Adipocyte (in vitro differentiated cells): ENCODE results near the gene CNOT2.
A peak's percentile ranks its signal among the peaks of the same experiment; 100 is the strongest.

ENCODE experiments used
- DNase-seq: peaks from one replicate; pipeline ENCODE4 v3.0.0-alpha.2; 2015; ENCODE audit warnings: low read depth
- H3K27me3 ChIP-seq: replicated peaks from 2 replicates; pipeline ENCODE4 v1.7.0; 2013; ENCODE audit warnings: mild to moderate bottlenecking, low read length, moderate library complexity; ENCODE audit not compliant: control insufficient read depth, insufficient read depth
- H3K36me3 ChIP-seq: 2 replicates; pipeline ENCODE4 v1.7.0; 2013; ENCODE audit warnings: low read length, mild to moderate bottlenecking, moderate library complexity; ENCODE audit not compliant: control insufficient read depth, insufficient read depth, severe bottlenecking
- H3K4me1 ChIP-seq: 2 replicates; pipeline ENCODE4 v1.7.0; 2013; ENCODE audit warnings: mild to moderate bottlenecking, low read length, moderate library complexity; ENCODE audit not compliant: control insufficient read depth, insufficient read depth
- H3K4me3 ChIP-seq: 2 replicates; pipeline ENCODE4 v1.7.0; 2013; ENCODE audit warnings: mild to moderate bottlenecking, low read length, moderate library complexity
- H3K9ac ChIP-seq: 2 replicates; pipeline ENCODE4 v1.7.0; 2013; ENCODE audit warnings: mild to moderate bottlenecking, low read length, moderate library complexity
- H3K9me3 ChIP-seq: 2 replicates; pipeline ENCODE4 v1.7.0; 2013; ENCODE audit warnings: mild to moderate bottlenecking, low read length, moderate library complexity; ENCODE audit not compliant: control insufficient read depth

CNOT2 gene

GRCh38 chr12:70236990-70237389 is 6.2 kb upstream of the CNOT2 start:
- no peak overlapping the region for H3K9ac ChIP-seq
- peaks cover 4% of the 10 kb centered on the region for H3K4me1 ChIP-seq
- H3K9me3 ChIP-seq: no peaks in the 10 kb centered on the region
- peaks cover 13% of the 10 kb centered on the region for H3K36me3 ChIP-seq
- no peaks in the 10 kb centered on the region for H3K27me3 ChIP-seq
- H3K4me3 ChIP-seq: no peak overlapping the region
- no peak for DNase-seq

DNA sequence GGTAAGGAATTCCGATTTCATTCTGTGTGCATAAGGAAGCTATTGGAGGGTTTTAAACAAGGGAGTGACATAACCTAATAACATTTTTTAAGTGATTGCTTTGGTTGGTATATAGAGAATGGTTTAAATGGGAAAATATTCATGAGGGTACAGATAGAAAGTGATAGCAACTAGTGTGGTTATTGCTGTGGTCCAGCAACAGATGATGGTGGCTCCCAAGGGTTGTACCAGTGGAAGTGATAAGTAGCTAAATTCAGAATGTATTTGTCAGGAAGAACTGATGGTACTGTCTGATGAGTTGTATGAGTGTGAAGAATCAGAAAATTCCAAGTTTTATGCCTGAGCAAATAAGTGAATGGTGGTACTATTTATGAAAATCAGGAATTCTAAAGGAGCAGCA is 2.6 kb upstream of the CNOT2 start:
- H3K9me3 ChIP-seq: no peaks in the 10 kb centered on the region
- H3K36me3 ChIP-seq: peaks cover 13% of the 10 kb centered on the region
- H3K4me1 ChIP-seq: peaks cover 17% of the 10 kb centered on the region
- no peak for DNase-seq
- H3K4me3 ChIP-seq: no peak overlapping the region
- no peaks in the 10 kb centered on the region for H3K27me3 ChIP-seq
- H3K9ac ChIP-seq: no peak overlapping the region

- H3K4me3 ChIP-seq: peak overlapping the region; percentile 100
Observed at GRCh38 chr12:70241845-70242244, 1.4 kb upstream of the CNOT2 start.

DNA sequence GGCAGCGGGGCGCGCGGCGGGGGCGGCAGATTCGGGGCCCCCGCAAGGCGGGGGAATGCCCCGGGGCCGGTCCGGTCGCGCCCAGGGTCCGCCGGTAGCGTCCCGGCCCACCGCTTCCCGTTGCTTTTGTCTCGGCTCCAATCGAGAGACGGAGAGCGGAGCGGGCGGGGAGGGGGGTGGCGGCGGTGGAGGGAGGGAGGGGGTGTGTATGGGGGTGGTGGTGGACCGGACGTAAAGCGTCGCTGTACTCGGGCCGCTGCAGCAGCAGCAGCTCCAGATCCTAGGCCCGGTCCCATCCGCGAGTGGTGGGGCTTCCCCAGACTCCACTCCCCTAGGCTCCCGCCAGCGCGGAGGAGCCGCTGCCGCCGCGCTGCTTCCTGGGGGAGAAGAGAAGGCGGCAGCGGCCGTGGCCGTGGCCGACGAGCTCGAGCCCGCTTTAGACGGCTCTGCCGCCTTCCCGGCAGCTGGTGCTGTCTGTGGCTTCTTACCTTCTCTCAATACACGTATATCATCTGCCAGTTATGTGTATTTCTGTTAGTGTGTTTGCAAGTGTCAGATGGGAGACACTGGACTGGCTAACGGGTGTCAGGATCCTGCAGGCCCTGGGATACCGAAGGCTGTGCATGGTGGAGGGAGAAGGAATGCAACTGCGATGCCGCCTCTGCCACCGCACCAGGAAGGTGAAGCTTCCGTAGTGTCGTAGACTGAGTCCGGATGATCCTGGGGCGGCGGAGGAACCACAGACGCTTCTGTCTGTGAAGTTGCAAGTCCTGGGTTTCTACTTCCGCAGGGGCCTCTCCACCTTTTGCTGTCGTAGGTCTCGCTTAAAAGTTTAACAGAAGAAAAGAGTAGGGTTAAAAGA is 508 bp downstream of the CNOT2 start:
- H3K4me1 ChIP-seq: peaks cover 39% of the 10 kb centered on the region

More at GRCh38 chr12:70241845-70242244, 1.4 kb upstream of the CNOT2 start:
- Histone ChIP-seq H3K9me3 (no peaks in the 10 kb centered on the region), H3K27me3 (no peaks in the 10 kb centered on the region), H3K9ac (peak overlapping the region; percentile 99), H3K36me3 (peaks cover 14% of the 10 kb centered on the region), H3K4me1 (peaks cover 28% of the 10 kb centered on the region)
- no peak for DNase-seq

GRCh38 chr12:70244409-70244808 is 1.2 kb downstream of the CNOT2 start:
- peaks cover 3% of the 10 kb centered on the region for H3K9me3 ChIP-seq
- peak; percentile 23 for DNase-seq
- peak overlapping the region; percentile 99 for H3K9ac ChIP-seq
- H3K27me3 ChIP-seq: no peaks in the 10 kb centered on the region
- peaks cover 26% of the 10 kb centered on the region for H3K36me3 ChIP-seq
- H3K4me3 ChIP-seq: peak overlapping the region; percentile 100
- peaks cover 45% of the 10 kb centered on the region for H3K4me1 ChIP-seq

More for the DNA sequence above, 508 bp downstream of the CNOT2 start:
- peak overlapping the region; percentile 100 for H3K4me3 ChIP-seq
- peak; percentile 77 for DNase-seq
- no peaks in the 10 kb centered on the region for H3K27me3 ChIP-seq
- H3K36me3 ChIP-seq: peaks cover 26% of the 10 kb centered on the region
- peak overlapping the region; percentile 99 for H3K9ac ChIP-seq
- peaks cover 3% of the 10 kb centered on the region for H3K9me3 ChIP-seq

DNA sequence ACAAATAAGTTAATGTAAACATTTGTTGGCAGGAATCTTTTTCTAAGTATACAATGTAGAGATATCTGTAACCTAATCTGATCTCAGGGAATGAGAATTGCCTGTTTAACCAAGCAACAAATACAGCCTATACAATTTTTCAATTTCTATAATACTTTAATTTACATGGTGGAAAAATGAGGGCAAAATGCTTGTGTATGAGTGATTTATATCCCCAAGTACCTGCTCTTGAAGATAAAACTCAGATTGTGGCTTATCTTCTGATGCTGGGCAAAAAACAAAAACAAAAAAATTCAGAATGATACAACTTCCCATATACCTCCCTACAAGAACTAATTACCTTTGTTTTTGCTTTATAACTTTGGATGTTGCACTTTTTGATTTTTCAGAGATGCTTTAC is 2.2 kb downstream of the CNOT2 start:
- Histone ChIP-seq H3K36me3 (peaks cover 20% of the 10 kb centered on the region), H3K4me3 (peak overlapping the region; percentile 100), H3K4me1 (peaks cover 49% of the 10 kb centered on the region), H3K9me3 (peaks cover 3% of the 10 kb centered on the region), H3K9ac (peak overlapping the region; percentile 99), H3K27me3 (no peaks in the 10 kb centered on the region)
- no peak for DNase-seq

GRCh38 chr12:70246580-70246979 is 3.3 kb downstream of the CNOT2 start:
- peaks cover 16% of the 10 kb centered on the region for H3K36me3 ChIP-seq
- H3K27me3 ChIP-seq: no peaks in the 10 kb centered on the region
- peak; percentile 64 for DNase-seq
- H3K9ac ChIP-seq: no peak overlapping the region
- peaks cover 49% of the 10 kb centered on the region for H3K4me1 ChIP-seq
- peaks cover 3% of the 10 kb centered on the region for H3K9me3 ChIP-seq
- H3K4me3 ChIP-seq: peak overlapping the region; percentile 32

- Histone ChIP-seq H3K27me3 (no peaks in the 10 kb centered on the region), H3K9me3 (peaks cover 3% of the 10 kb centered on the region), H3K36me3 (peaks cover 13% of the 10 kb centered on the region), H3K4me3 (no peak overlapping the region), H3K4me1 (peaks cover 43% of the 10 kb centered on the region), H3K9ac (no peak overlapping the region)
- no peak for DNase-seq
Observed at GRCh38 chr12:70247653-70248199, 4.5 kb downstream of the CNOT2 start.

GRCh38 chr12:70248876-70249275 is 5.6 kb downstream of the CNOT2 start:
- H3K4me3 ChIP-seq: no peak overlapping the region
- peaks cover 3% of the 10 kb centered on the region for H3K9me3 ChIP-seq
- peaks cover 13% of the 10 kb centered on the region for H3K36me3 ChIP-seq
- DNase-seq: peak; percentile 25
- H3K4me1 ChIP-seq: peaks cover 43% of the 10 kb centered on the region
- no peak overlapping the region for H3K9ac ChIP-seq
- no peaks in the 10 kb centered on the region for H3K27me3 ChIP-seq

GRCh38 chr12:70249903-70250302 is 6.7 kb downstream of the CNOT2 start:
- H3K36me3 ChIP-seq: peaks cover 13% of the 10 kb centered on the region
- H3K4me3 ChIP-seq: no peak overlapping the region
- peaks cover 3% of the 10 kb centered on the region for H3K9me3 ChIP-seq
- no peak for DNase-seq
- H3K4me1 ChIP-seq: peaks cover 41% of the 10 kb centered on the region
- H3K27me3 ChIP-seq: no peaks in the 10 kb centered on the region
- no peak overlapping the region for H3K9ac ChIP-seq

GRCh38 chr12:70251226-70251625 is 8.0 kb downstream of the CNOT2 start:
- Histone ChIP-seq H3K4me1 (peaks cover 42% of the 10 kb centered on the region), H3K9me3 (peaks cover 3% of the 10 kb centered on the region), H3K36me3 (peaks cover 13% of the 10 kb centered on the region), H3K4me3 (no peak overlapping the region), H3K27me3 (no peaks in the 10 kb centered on the region), H3K9ac (no peak overlapping the region)
- no peak for DNase-seq
